GM19468 (cell line): ENCODE data around the gene ENTPD2.

Experiments
- ATAC-seq: cut with Tn5 transposase; IDR thresholded peaks from one replicate; pipeline ENCODE4 v1.9.1; 2021; ENCODE audit warnings: mild to moderate bottlenecking, moderate library complexity, moderate number of reproducible peaks; ENCODE audit not compliant: unreplicated experiment; ENCODE audit errors: extremely low read depth

ENTPD2 gene

GRCh38 chr9:137019891-137020683, 33.8 kb downstream of the ENTPD2 start:
- ATAC-seq, result no peak

- no peak for ATAC-seq
Observed at GRCh38 chr9:137018761-137019559, 34.9 kb downstream of the ENTPD2 start.

- ATAC-seq, result no peak
Observed at GRCh38 chr9:137017791-137018497, 35.9 kb downstream of the ENTPD2 start.

- ATAC-seq, result no peak
Observed at GRCh38 chr9:137017071-137017470, 36.8 kb downstream of the ENTPD2 start.

- ATAC-seq, result no peak
Observed at GRCh38 chr9:137016436-137016835, 37.4 kb downstream of the ENTPD2 start.

GRCh38 chr9:137015976-137016375, 37.9 kb downstream of the ENTPD2 start:
- no peak for ATAC-seq

- ATAC-seq, result no peak
Observed at GRCh38 chr9:137015540-137015930, 38.3 kb downstream of the ENTPD2 start.

- ATAC-seq, result no peak
Observed at GRCh38 chr9:137014776-137015539, 38.9 kb downstream of the ENTPD2 start.

GRCh38 chr9:137014166-137014565, 39.7 kb downstream of the ENTPD2 start:
- ATAC-seq, result no peak

GRCh38 chr9:137013571-137013940, 40.3 kb downstream of the ENTPD2 start:
- ATAC-seq, result no peak

- no peak for ATAC-seq
Observed at GRCh38 chr9:137012694-137013570, 40.9 kb downstream of the ENTPD2 start.

- ATAC-seq, result no peak
Observed at GRCh38 chr9:137011907-137012675, 41.8 kb downstream of the ENTPD2 start.

GRCh38 chr9:137011156-137011555, 42.7 kb downstream of the ENTPD2 start:
- no peak for ATAC-seq

GRCh38 chr9:137009938-137010732, 43.7 kb downstream of the ENTPD2 start:
- no peak for ATAC-seq

GRCh38 chr9:137009217-137009616, 44.6 kb downstream of the ENTPD2 start:
- ATAC-seq, result no peak

- ATAC-seq, result no peak
Observed at GRCh38 chr9:137008312-137008711, 45.5 kb downstream of the ENTPD2 start.

GRCh38 chr9:137007816-137008270, 46.0 kb downstream of the ENTPD2 start:
- no peak for ATAC-seq
